A673 (cell line): ENCODE results near the gene HMCN2.

Experiments used
- EZH2 ChIP-seq: fragments of 200-600 bp; sonication (generic); IDR thresholded peaks from 2 replicates; pipeline ENCODE4 v1.6.1; 2017; ENCODE audit warnings: borderline replicate concordance, low read depth, mild to moderate bottlenecking, mixed read lengths, antibody characterized with exemption, low read length; ENCODE audit not compliant: poor library complexity, severe bottlenecking
- TF ChIP-seq, protein P1 (sequence below): fragments of 300-800, 200-600 bp; sonication (generic); conservative IDR thresholded peaks from 2 replicates; pipeline ENCODE4 v1.5.1; 2017; ENCODE audit warnings: low read depth, mild to moderate bottlenecking, antibody characterized with exemption, low read length, moderate library complexity, mixed read lengths

DNA sequence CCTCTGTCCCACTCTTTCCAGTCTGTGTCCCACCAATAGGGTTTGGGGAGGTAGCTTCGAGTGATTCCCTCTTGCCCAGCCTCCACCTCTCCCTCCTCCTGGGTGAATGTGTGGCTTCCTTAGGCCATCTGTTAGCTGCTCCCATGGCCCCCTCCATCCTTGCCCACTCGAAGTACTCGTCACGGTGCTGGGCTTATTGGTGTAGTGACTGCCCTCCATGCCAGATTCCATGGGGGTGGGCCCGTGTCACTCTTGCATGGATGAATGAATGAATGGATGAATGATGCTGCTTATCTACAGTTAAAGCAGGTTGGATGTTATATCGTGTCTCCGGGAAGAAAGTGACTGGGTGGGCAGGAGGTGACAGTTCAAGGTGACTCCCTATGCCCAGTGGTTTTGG lies 19.1 kb downstream of the HMCN2 start:
- TF ChIP-seq, protein P1, sequence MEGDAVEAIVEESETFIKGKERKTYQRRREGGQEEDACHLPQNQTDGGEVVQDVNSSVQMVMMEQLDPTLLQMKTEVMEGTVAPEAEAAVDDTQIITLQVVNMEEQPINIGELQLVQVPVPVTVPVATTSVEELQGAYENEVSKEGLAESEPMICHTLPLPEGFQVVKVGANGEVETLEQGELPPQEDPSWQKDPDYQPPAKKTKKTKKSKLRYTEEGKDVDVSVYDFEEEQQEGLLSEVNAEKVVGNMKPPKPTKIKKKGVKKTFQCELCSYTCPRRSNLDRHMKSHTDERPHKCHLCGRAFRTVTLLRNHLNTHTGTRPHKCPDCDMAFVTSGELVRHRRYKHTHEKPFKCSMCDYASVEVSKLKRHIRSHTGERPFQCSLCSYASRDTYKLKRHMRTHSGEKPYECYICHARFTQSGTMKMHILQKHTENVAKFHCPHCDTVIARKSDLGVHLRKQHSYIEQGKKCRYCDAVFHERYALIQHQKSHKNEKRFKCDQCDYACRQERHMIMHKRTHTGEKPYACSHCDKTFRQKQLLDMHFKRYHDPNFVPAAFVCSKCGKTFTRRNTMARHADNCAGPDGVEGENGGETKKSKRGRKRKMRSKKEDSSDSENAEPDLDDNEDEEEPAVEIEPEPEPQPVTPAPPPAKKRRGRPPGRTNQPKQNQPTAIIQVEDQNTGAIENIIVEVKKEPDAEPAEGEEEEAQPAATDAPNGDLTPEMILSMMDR = no peak
- TF ChIP-seq EZH2 = no peak
